Activated CD8-positive, alpha-beta T cell treated with anti-CD3 and anti-CD28 coated beads for 36 hours (primary cell): ENCODE measurements around the gene XPO5. TPM values are rescaled to one million over a fixed set of nuclear protein-coding genes. Genes with fewer than 3 reads are reported as not detected.

Source experiments
- ATAC-seq: fragments of 200-7000 bp; cut with Tn5 transposase; one replicate; pipeline ENCODE4 v1.10.0; 2021; ENCODE audit warnings: mild to moderate bottlenecking, moderate library complexity
- CTCF ChIA-PET: fragments of 350-600 bp; sonication (Branson Sonifier 250); formaldehyde crosslinking; loops from one replicate; lab custom pipeline; 2021; ENCODE audit warnings: antibody characterized with exemption; lab: Charles Lee
- POLR2A ChIA-PET: fragments of 350-600 bp; sonication (Branson Sonifier 250); formaldehyde crosslinking; loops from one replicate; lab custom pipeline; 2021; ENCODE audit warnings: antibody characterized with exemption; lab: Charles Lee
- DNase-seq: peaks from one replicate; pipeline ENCODE4 v3.0.0-alpha.2; 2020
- H3K27ac Mint-ChIP-seq: one replicate; pipeline ENCODE4 v1.8.0; 2021; ENCODE audit warnings: mild to moderate bottlenecking, mixed read lengths
- H3K27me3 Mint-ChIP-seq: one replicate; pipeline ENCODE4 v1.8.0; 2021; ENCODE audit warnings: mixed read lengths
- H3K36me3 Mint-ChIP-seq: one replicate; pipeline ENCODE4 v1.8.0; 2021; ENCODE audit warnings: low read depth, mixed read lengths
- H3K4me1 Mint-ChIP-seq: one replicate; pipeline ENCODE4 v1.8.0; 2021; ENCODE audit warnings: low read depth, mixed read lengths
- H3K4me3 Mint-ChIP-seq: one replicate; pipeline ENCODE4 v1.8.0; 2021; ENCODE audit warnings: mild to moderate bottlenecking, moderate library complexity, mixed read lengths
- H3K9me3 Mint-ChIP-seq: one replicate; pipeline ENCODE4 v1.8.0; 2021; ENCODE audit warnings: mixed read lengths
- intact Hi-C: fragments of 100-400 bp; cut with micrococcal nuclease; formaldehyde crosslinking; loops from one replicate; pipeline ENCODE4 v1.10.0; 2022
- total RNA-seq, 2 experiments: library from RNA; stranded (reverse); gene quantifications; one replicate each; pipeline ENCODE4 v1.2.3, GENCODE V29; 2021
- TF ChIP-seq, protein P1 (sequence below): fragments of 200-600 bp; IDR thresholded peaks from one replicate; pipeline ENCODE4 v1.8.0; 2022; ENCODE audit warnings: antibody characterized with exemption, mild to moderate bottlenecking

The XPO5 gene
- total RNA-seq, 2 experiments from 2014 or later = 92.3 to 92.6 TPM

- TF ChIP-seq, protein P1, sequence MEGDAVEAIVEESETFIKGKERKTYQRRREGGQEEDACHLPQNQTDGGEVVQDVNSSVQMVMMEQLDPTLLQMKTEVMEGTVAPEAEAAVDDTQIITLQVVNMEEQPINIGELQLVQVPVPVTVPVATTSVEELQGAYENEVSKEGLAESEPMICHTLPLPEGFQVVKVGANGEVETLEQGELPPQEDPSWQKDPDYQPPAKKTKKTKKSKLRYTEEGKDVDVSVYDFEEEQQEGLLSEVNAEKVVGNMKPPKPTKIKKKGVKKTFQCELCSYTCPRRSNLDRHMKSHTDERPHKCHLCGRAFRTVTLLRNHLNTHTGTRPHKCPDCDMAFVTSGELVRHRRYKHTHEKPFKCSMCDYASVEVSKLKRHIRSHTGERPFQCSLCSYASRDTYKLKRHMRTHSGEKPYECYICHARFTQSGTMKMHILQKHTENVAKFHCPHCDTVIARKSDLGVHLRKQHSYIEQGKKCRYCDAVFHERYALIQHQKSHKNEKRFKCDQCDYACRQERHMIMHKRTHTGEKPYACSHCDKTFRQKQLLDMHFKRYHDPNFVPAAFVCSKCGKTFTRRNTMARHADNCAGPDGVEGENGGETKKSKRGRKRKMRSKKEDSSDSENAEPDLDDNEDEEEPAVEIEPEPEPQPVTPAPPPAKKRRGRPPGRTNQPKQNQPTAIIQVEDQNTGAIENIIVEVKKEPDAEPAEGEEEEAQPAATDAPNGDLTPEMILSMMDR = no peak
- ATAC-seq = no peak
- H3K27me3 Mint-ChIP-seq = no peaks in the 10 kb centered on the region
- intact Hi-C loops = no loop called here
- H3K4me1 Mint-ChIP-seq = peaks cover 34% of the 10 kb centered on the region
- H3K36me3 Mint-ChIP-seq = peaks cover 25% of the 10 kb centered on the region
- ChIA-PET POLR2A (interaction anchor here (0.6 to 8.0 kb wide), 13 partner anchors 9 to 586 kb away, joined by 3 to 91 read pairs (median 6); partner anchors contain the start of genes CNPY3, DLK2, LRRC73 and POLH), CTCF (interaction anchor here (1.0 to 6.5 kb wide), 4 partner anchors 10 to 92 kb away, joined by 3 to 59 read pairs (median 6); partner anchors contain the start of gene TJAP1)
- H3K9me3 Mint-ChIP-seq = no peaks in the 10 kb centered on the region
- no peak overlapping the region for H3K27ac Mint-ChIP-seq
- DNase-seq = no peak
- no peak overlapping the region for H3K4me3 Mint-ChIP-seq
These were observed 59.5 kb downstream of the XPO5 start for GRCh38 chr6:43516367-43516696.

DNA sequence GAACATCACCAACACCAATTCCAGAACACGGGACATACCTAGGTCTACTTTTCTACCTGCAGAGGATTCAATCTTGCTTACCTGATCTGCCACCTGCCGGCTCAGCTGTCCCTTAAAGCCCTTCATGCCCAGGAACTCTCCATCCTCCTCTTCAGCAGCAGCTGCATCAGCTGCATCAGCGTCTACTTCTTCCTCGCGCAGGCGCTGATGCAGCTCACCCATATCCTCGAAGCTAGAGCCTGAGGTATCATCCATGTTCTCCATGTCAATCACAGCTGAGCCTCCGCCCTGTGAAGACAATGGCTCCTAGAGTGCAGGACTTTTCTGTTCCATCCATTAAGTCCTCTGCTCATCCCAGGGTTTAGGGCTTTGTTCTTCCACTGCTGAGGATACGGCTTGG lies 60.0 kb downstream of the XPO5 start:
- ChIA-PET CTCF (interaction anchor here (1.5 to 6.5 kb wide), 2 partner anchors 9 to 39 kb away, joined by 4 to 59 read pairs; partner anchors contain the start of gene TJAP1), POLR2A (interaction anchor here (1.1 to 8.0 kb wide), 3 partner anchors 9 to 51 kb away, joined by 3 to 77 read pairs (median 5); partner anchors contain the start of gene LRRC73)
- intact Hi-C loops = no loop called here
- Mint-ChIP-seq H3K27me3 (no peaks in the 10 kb centered on the region), H3K4me1 (peaks cover 30% of the 10 kb centered on the region), H3K27ac (no peak overlapping the region), H3K4me3 (no peak overlapping the region), H3K36me3 (peaks cover 25% of the 10 kb centered on the region), H3K9me3 (no peaks in the 10 kb centered on the region)
- DNase-seq = no peak
- ATAC-seq = no peak
- TF ChIP-seq, protein P1 = no peak

GRCh38 chr6:43511824-43512415 lies 63.9 kb downstream of the XPO5 start:
- Mint-ChIP-seq H3K4me1 (peaks cover 30% of the 10 kb centered on the region), H3K4me3 (no peak overlapping the region), H3K9me3 (no peaks in the 10 kb centered on the region), H3K27ac (no peak overlapping the region), H3K27me3 (peaks cover 18% of the 10 kb centered on the region), H3K36me3 (peaks cover 28% of the 10 kb centered on the region)
- no peak for ATAC-seq
- CTCF ChIA-PET = interaction anchor here (1.4 kb wide), 1 partner anchor 57 kb away, joined by 4 read pairs; the partner anchor contains the start of gene DLK2
- DNase-seq = no peak
- POLR2A ChIA-PET = interaction anchor here (0.9 to 1.5 kb wide), 4 partner anchors 10 to 26 kb away, joined by 3 to 6 read pairs (median 4); no protein-coding TSS in a partner anchor
- TF ChIP-seq, protein P1 = no peak
- intact Hi-C loops = no loop called here

DNA sequence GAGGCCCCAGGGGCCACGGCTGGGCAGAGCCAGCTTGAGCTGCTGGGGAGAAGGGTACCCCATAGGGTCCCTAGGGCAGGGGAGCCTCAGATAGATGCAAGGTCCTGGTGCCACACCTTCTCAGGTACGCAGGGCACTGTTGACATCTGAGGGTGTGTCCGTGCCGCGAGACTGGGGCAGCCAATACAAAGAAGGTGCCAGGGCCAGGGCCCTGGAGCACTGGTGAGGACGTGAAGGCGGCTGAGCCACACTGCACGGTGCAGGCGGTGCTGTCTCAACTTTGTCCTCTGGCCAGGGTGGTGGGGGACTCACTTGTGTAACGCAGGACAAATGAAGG lies 65.0 kb downstream of the XPO5 start:
- Mint-ChIP-seq H3K4me1 (peaks cover 26% of the 10 kb centered on the region), H3K36me3 (peaks cover 26% of the 10 kb centered on the region), H3K9me3 (no peaks in the 10 kb centered on the region), H3K4me3 (peak overlapping the region; percentile 58), H3K27ac (no peak overlapping the region), H3K27me3 (peaks cover 18% of the 10 kb centered on the region)
- intact Hi-C loops = no loop called here
- TF ChIP-seq, protein P1 = no peak
- ATAC-seq (no peak), DNase-seq (no peak)
- ChIA-PET POLR2A (interaction anchor here (0.7 to 1.3 kb wide), 4 partner anchors 11 to 264 kb away, joined by 3 to 4 read pairs (median 3); no protein-coding TSS in a partner anchor), CTCF (interaction anchor here (0.7 kb wide), 1 partner anchor 281 kb away, joined by 3 read pairs; the partner anchor contains the start of gene DNPH1)
